ENCODE measurements around the gene SGSM1.

SGSM1 gene

DNA sequence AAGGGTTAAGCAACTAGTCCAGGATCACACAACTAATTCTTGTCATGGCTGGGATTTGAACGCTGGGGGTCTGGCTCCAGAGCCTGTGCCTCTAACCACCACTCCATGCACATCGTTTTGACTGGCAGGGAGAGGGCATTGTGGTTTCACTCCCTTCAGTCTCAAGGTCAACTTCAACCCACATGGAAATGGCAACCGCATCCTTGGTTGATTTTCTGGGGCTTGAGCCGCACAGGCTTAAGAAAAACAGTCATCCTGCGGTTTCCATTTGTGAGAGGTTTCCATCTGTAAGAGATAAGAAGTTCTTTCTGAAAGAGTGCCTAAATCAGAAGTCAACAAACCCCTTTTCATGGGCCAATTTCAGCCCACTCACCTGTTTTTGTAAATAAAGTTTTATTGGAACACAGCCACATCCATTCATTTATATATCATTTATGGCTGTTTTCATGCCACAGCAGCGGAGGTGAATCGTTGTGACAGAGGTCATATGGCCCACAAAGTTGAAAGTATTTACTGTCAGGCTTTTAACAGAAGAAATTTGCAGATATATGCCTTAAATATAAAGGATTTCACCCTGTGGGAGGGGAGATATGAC lies 65.7 kb downstream of the SGSM1 start:
- no peak for DNase-seq (ENCODE audit: extremely low read depth, insufficient read length)
- TF ChIP-seq, protein P1, sequence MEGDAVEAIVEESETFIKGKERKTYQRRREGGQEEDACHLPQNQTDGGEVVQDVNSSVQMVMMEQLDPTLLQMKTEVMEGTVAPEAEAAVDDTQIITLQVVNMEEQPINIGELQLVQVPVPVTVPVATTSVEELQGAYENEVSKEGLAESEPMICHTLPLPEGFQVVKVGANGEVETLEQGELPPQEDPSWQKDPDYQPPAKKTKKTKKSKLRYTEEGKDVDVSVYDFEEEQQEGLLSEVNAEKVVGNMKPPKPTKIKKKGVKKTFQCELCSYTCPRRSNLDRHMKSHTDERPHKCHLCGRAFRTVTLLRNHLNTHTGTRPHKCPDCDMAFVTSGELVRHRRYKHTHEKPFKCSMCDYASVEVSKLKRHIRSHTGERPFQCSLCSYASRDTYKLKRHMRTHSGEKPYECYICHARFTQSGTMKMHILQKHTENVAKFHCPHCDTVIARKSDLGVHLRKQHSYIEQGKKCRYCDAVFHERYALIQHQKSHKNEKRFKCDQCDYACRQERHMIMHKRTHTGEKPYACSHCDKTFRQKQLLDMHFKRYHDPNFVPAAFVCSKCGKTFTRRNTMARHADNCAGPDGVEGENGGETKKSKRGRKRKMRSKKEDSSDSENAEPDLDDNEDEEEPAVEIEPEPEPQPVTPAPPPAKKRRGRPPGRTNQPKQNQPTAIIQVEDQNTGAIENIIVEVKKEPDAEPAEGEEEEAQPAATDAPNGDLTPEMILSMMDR (IDR thresholded peaks at IDR 0.05; ENCODE audit: insufficient read depth, low read length, poor library complexity, severe bottlenecking), result no peak
- Histone ChIP-seq H3K36me3 (ENCODE audit: control insufficient read depth, insufficient read depth, low read length) (no peaks in the 10 kb centered on the region), H3K4me3 (replicated peaks; ENCODE audit: low read depth, low read length) (no peak overlapping the region), H3K27me3 (replicated peaks; ENCODE audit: control insufficient read depth, insufficient read depth, low read length) (0 out of 2 replicates have a peak, but pooled peaks cover 1% of the 10 kb centered on the region)

DNA sequence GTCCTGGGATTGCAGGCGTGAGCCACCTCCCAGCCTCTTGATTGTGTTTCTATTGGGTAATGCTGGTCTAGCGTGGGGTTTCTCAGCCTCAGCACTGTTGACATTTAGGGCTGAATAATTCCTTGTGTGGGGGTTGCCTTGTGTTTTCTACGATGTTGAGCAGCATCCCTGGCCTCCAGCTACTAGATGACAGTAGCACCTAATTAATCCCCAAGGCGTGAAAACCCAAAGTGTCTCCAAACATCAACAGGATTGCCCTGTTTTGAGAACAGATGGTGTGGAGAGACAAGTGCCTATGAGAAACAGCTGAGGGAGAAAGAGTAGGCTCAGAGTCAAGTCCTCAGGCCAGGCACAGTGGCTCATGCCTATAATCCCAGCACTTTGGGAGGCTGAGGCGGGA lies 67.2 kb downstream of the SGSM1 start:
- no peak for DNase-seq (ENCODE audit: extremely low read depth, insufficient read length)
- TF ChIP-seq, protein P1 (IDR thresholded peaks at IDR 0.05; ENCODE audit: insufficient read depth, low read length, poor library complexity, severe bottlenecking), result no peak
- H3K4me3 ChIP-seq (replicated peaks; ENCODE audit: low read depth, low read length), result no peak overlapping the region

GRCh38 chr22:24875862-24876506 lies 70.0 kb downstream of the SGSM1 start:
- Histone ChIP-seq H3K36me3 (ENCODE audit: control insufficient read depth, insufficient read depth, low read length) (no peaks in the 10 kb centered on the region), H3K27me3 (replicated peaks; ENCODE audit: control insufficient read depth, insufficient read depth, low read length) (0 out of 2 replicates have a peak, but pooled peaks cover 1% of the 10 kb centered on the region), H3K4me3 (replicated peaks; ENCODE audit: low read depth, low read length) (no peak overlapping the region)
- TF ChIP-seq, protein P1 (IDR thresholded peaks at IDR 0.05; ENCODE audit: insufficient read depth, low read length, poor library complexity, severe bottlenecking), result no peak
- no peak for DNase-seq (ENCODE audit: extremely low read depth, insufficient read length)

More for the DNA sequence above, 67.2 kb downstream of the SGSM1 start:
- Histone ChIP-seq H3K36me3 (ENCODE audit: control insufficient read depth, insufficient read depth, low read length) (no peaks in the 10 kb centered on the region), H3K27me3 (replicated peaks; ENCODE audit: control insufficient read depth, insufficient read depth, low read length) (0 out of 2 replicates have a peak, but pooled peaks cover 1% of the 10 kb centered on the region)

- H3K4me3 ChIP-seq (replicated peaks; ENCODE audit: low read depth, low read length), result no peak overlapping the region
- H3K36me3 ChIP-seq (ENCODE audit: control insufficient read depth, insufficient read depth, low read length), result no peaks in the 10 kb centered on the region
- DNase-seq (ENCODE audit: extremely low read depth, insufficient read length), result no peak
- 0 out of 2 replicates have a peak, but pooled peaks cover 1% of the 10 kb centered on the region for H3K27me3 ChIP-seq (replicated peaks; ENCODE audit: control insufficient read depth, insufficient read depth, low read length)
- TF ChIP-seq, protein P1 (IDR thresholded peaks at IDR 0.05; ENCODE audit: insufficient read depth, low read length, poor library complexity, severe bottlenecking), result no peak
Observed at GRCh38 chr22:24876700-24877099, 70.7 kb downstream of the SGSM1 start.

- TF ChIP-seq, protein P1 (IDR thresholded peaks at IDR 0.05; ENCODE audit: insufficient read depth, low read length, poor library complexity, severe bottlenecking), result no peak
- Histone ChIP-seq H3K4me3 (replicated peaks; ENCODE audit: low read depth, low read length) (no peak overlapping the region), H3K36me3 (ENCODE audit: control insufficient read depth, insufficient read depth, low read length) (no peaks in the 10 kb centered on the region), H3K27me3 (replicated peaks; ENCODE audit: control insufficient read depth, insufficient read depth, low read length) (0 out of 2 replicates have a peak, but pooled peaks cover 1% of the 10 kb centered on the region)
- DNase-seq (ENCODE audit: extremely low read depth, insufficient read length), result no peak
Observed at GRCh38 chr22:24878969-24879368, 73.0 kb downstream of the SGSM1 start.

Measured in GM06990 (cell line).